Erythroblast (primary cell): ENCODE data around the gene IFNL3.

Experiments
- GATA1 ChIP-seq: IDR thresholded peaks from 2 replicates; pipeline ENCODE4 v1.6.1; 2011; ENCODE audit warnings: low read depth, mild to moderate bottlenecking, control low read depth, low read length, moderate library complexity
- POLR2A ChIP-seq: IDR thresholded peaks from 2 replicates; pipeline ENCODE4 v1.6.1; 2011; ENCODE audit warnings: mild to moderate bottlenecking, low read length

- no peak for TF ChIP-seq POLR2A
- TF ChIP-seq GATA1, result no peak
These were observed 2.3 kb upstream of the IFNL3 start for GRCh38 chr19:39246951-39247669.
